ENCODE results near the gene PPP2R5E.

PPP2R5E gene

DNA sequence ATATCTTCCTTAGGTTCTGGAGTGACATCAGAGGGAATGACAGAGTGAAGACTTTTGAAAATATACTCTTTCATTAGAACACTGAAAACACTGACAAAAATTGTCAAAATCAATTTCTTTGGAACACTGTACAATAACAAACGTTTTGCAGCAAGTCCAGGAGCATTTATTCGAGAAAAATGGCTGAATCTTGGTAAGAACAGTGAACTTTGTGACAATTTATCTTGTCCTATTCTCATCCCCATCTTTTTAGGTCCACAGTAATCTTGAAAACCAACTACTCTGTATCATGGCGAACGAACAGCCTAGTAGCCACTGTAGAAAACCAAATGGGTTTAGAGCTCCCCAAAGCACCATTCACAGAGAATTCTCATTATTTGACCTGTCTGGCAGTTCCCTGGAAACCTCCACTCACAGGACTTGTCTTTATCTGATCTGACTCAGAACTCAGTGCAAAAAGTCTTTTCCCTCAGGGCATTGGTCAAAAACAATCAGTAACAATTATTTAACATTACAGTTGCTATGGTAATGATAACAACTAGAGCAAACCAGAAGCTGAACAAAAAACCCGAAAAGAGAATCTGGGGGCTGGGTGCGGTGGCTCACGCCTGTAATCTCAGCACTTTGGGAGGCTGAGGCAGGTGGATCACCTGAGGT, 20.3 kb upstream of the PPP2R5E start:
- TF ChIP-seq CTCF (IDR thresholded peaks at IDR 0.05; ENCODE audit: low read length, missing control alignments): no peak
- DNase-seq (ENCODE audit: low read depth): peak; percentile 62
- no peak overlapping the region for H3K4me3 ChIP-seq (replicated peaks; ENCODE audit: low read depth, low read length)

DNA sequence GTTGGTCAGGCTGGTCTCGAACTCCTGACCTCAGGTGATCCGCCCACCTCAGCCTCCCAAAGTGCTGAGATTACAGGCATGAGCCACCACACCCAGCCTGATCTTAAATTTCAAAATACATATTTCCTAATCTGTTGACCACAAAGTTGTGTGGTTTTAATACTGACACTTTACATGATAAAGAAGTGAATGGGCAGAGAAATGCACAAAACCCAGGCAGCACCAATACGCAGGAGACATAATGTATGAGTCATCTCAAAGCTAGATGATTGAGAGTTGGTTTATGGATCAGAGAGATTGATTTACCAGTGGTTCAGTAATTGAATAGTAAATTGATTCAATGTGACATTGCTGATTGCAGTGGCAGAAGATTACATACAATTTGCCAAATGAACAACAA, 19.2 kb upstream of the PPP2R5E start:
- H3K4me3 ChIP-seq (replicated peaks; ENCODE audit: low read depth, low read length): no peak overlapping the region
- peak; percentile 35 for DNase-seq (ENCODE audit: low read depth)
- TF ChIP-seq CTCF (IDR thresholded peaks at IDR 0.05; ENCODE audit: low read length, missing control alignments): no peak

DNA sequence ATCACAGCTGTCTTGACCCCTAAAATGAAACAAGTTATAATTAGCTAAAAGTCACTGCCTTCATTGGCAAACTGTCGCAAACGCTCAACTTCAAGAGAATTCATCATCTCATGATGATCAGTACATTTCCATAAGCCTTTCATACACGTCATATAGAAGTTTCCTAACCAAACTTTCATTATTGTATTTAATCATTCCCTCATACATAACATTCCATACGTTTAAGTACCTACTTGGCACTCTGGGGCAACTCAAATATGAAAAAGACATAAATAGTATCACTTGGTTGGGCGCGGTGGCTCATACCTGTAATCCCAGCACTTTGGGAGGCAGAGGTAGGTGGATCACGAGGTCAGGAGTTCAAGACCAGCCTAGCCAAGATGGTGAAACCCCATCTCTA, 12.4 kb upstream of the PPP2R5E start:
- no peak overlapping the region for H3K4me3 ChIP-seq (replicated peaks; ENCODE audit: low read depth, low read length)
- no peak for TF ChIP-seq CTCF (IDR thresholded peaks at IDR 0.05; ENCODE audit: low read length, missing control alignments)
- no peak for DNase-seq (ENCODE audit: low read depth)

GRCh38 chr14:63551332-63551731, 8.2 kb upstream of the PPP2R5E start:
- no peak overlapping the region for H3K4me3 ChIP-seq (replicated peaks; ENCODE audit: low read depth, low read length)
- TF ChIP-seq CTCF (IDR thresholded peaks at IDR 0.05; ENCODE audit: low read length, missing control alignments): no peak
- DNase-seq (ENCODE audit: low read depth): peak; percentile 36

- no peak for DNase-seq (ENCODE audit: low read depth)
- TF ChIP-seq CTCF (IDR thresholded peaks at IDR 0.05; ENCODE audit: low read length, missing control alignments): no peak
- H3K4me3 ChIP-seq (replicated peaks; ENCODE audit: low read depth, low read length): no peak overlapping the region
These were observed 4.7 kb upstream of the PPP2R5E start for GRCh38 chr14:63547798-63548335.

DNA sequence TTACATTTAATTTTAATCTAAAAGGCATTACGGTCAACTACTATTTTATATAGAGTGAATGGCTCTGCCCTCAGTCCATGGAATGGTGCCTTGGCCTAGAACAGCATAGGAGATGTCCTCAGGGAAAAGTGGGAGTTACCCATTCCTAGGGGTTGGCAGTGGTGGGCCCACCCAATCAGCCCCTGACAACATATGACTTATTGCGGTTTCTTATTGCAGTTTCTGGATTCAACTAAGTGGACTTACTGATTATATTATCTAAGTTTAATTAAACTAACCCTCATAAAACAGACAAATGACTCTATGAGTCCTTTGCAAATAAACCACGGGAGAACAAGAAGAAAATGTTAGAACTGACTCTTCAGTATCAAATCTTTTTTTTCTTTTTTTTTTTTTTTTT, 2.3 kb upstream of the PPP2R5E start:
- DNase-seq (ENCODE audit: low read depth): no peak
- TF ChIP-seq CTCF (IDR thresholded peaks at IDR 0.05; ENCODE audit: low read length, missing control alignments): no peak

More for the DNA sequence above, 2.3 kb upstream of the PPP2R5E start:
- H3K4me3 ChIP-seq (replicated peaks; ENCODE audit: low read depth, low read length): no peak overlapping the region

Measured in fibroblast of pulmonary artery (primary cell).